Psoas muscle (tissue), 8 donors: ENCODE results near the gene FNDC3B. TPM values are rescaled to one million over a fixed set of nuclear protein-coding genes. Genes with fewer than 3 reads are reported as not detected.
A peak's percentile ranks its signal among the peaks of the same experiment; 100 is the strongest.

ENCODE experiments used
- ATAC-seq, 4 donors: fragments of 200-7000 bp; cut with Tn5 transposase; one replicate each; pipeline ENCODE4 v1.9.1; 2020; ENCODE audit warnings: moderate library complexity in 3 of 4, mild to moderate bottlenecking in 2 of 4
- DNase-seq, 2 donors: peaks; one replicate each; pipeline ENCODE4 v3.0.0-alpha.2; 2020
- H3K27ac ChIP-seq: fragments of 200-600 bp; one replicate; pipeline ENCODE4 v1.8.0; 2022
- H3K27me3 ChIP-seq, 3 donors: fragments of 200-600 bp in 1 of 3; one replicate each; pipeline versions ENCODE4 v1.6.1 to v1.8.0; 2013 to 2022; ENCODE audit warnings: low read length in 2 of 3, mild to moderate bottlenecking in 2 of 3, moderate library complexity in 1 of 3; ENCODE audit not compliant: insufficient read depth in 3 of 3
- H3K36me3 ChIP-seq, 2 donors: fragments of 200-600 bp in 1 of 2; one replicate each; pipeline versions ENCODE4 v1.6.1 to v1.8.0; 2013 to 2022; ENCODE audit warnings: low read depth in 1 of 2, mild to moderate bottlenecking in 1 of 2, moderate library complexity in 1 of 2; ENCODE audit not compliant: insufficient read depth in 1 of 2
- H3K4me1 ChIP-seq: fragments of 200-600 bp; one replicate; pipeline ENCODE4 v1.8.0; 2022
- H3K4me3 ChIP-seq: fragments of 200-600 bp; one replicate; pipeline ENCODE4 v1.8.0; 2022; ENCODE audit warnings: mild to moderate bottlenecking
- H3K9me3 ChIP-seq: fragments of 200-600 bp; one replicate; pipeline ENCODE4 v1.8.0; 2022
- CTCF ChIP-seq: fragments of 200-600 bp; IDR thresholded peaks from one replicate; pipeline ENCODE4 v1.8.0; 2022; ENCODE audit warnings: antibody characterized with exemption
- WGBS, 3 donors: extraction: QIAGEN DNeasy Blood & Tissue Kit; methylation state at CpG; one replicate each; pipeline versions ENCODE4 v1.1.6 to v1.1.7; 2013; 5-methylcytosine and 5-hydroxymethylcytosine counted together
- intact Hi-C, 2 donors: fragments of 100-400 bp; cut with DNase I; formaldehyde crosslinking; loops; one replicate each; pipeline versions ENCODE4 v1.11.0 to v1.14.2; 2022
- polyA plus RNA-seq, 3 donors: library from polyadenylated mRNA; stranded (reverse); fragments of 200-250 nt; gene quantifications; one replicate each; pipeline ENCODE4 v1.2.3, GENCODE V29; 2013
- total RNA-seq, 4 donors: library from RNA; stranded (reverse); fragmentation: NEBNext Ultra II Directional in 2 of 4; extraction: Animal tissue kit (Norgen Biotek cat#: 25700) in 2 of 4; gene quantifications; one replicate each; pipeline versions ENCODE4 v1.2.1 to v1.2.4, GENCODE V29; 2021 to 2023
- donor health status: healthy with polysubstance abuse.
- donor health status: DM: no; HTN: no; CAD: no; lungs with moderate emphysema.
- donor health status: Bipolar disorder and iron deficiency.
- donor health status: healthy.
- donor health status: DM: yes; HTN: yes; CAD: no.
- donor health status: DM: no; HTN: no; CAD: no.
- donor health status: DM: no; HTN: no; CAD: no.
- donor health status: DM: yes; HTN: yes; CAD: no.

The FNDC3B gene
- total and polyA plus RNA-seq, 7 donors, result 12.4 to 133 (median 50.8) TPM

- Histone ChIP-seq H3K27me3 (no peaks in the 10 kb centered on the region), H3K36me3 (no peaks in the 10 kb centered on the region), H3K4me3 (no peak overlapping the region), H3K4me1 (peaks cover 80% of the 10 kb centered on the region), H3K27ac (no peak overlapping the region), H3K9me3 (no peaks in the 10 kb centered on the region)
- DNase-seq (no peak), ATAC-seq (no peak)
- intact Hi-C loops, result no loop called here
- TF ChIP-seq CTCF, result no peak
- 76 to 91% (median 80%) methylated on average over 4 of the region's 4 CpGs for WGBS, 3 donors
These were observed 33.2 kb downstream of the FNDC3B start for GRCh38 chr3:172072543-172072942.

- Histone ChIP-seq H3K27ac (no peak overlapping the region), H3K36me3 (no peaks in the 10 kb centered on the region), H3K4me3 (no peak overlapping the region), H3K4me1 (peaks cover 75% of the 10 kb centered on the region), H3K9me3 (no peaks in the 10 kb centered on the region), H3K27me3 (no peaks in the 10 kb centered on the region)
- no peak for DNase-seq
- no peak for ATAC-seq
- TF ChIP-seq CTCF, result no peak
- intact Hi-C loops, result no loop called here
- 88 to 94% (median 92%) methylated on average over 5 of the region's 5 CpGs for WGBS, 3 donors
These were observed 34.0 kb downstream of the FNDC3B start for GRCh38 chr3:172073262-172073915.

GRCh38 chr3:172074032-172074431 is 34.7 kb downstream of the FNDC3B start:
- peak in 1 of 4 donors; percentile 5 for ATAC-seq
- H3K36me3 ChIP-seq, result no peaks in the 10 kb centered on the region
- intact Hi-C loops, result no loop called here
- H3K4me1 ChIP-seq, result peaks cover 73% of the 10 kb centered on the region
- no peak for DNase-seq
- no peaks in the 10 kb centered on the region for H3K27me3 ChIP-seq
- no peaks in the 10 kb centered on the region for H3K9me3 ChIP-seq
- 91 to 92% (median 92%) methylated on average over 2 of the region's 2 CpGs for WGBS, 3 donors
- no peak overlapping the region for H3K4me3 ChIP-seq
- no peak for TF ChIP-seq CTCF
- peak overlapping the region; percentile 37 for H3K27ac ChIP-seq

GRCh38 chr3:172074586-172074985 is 35.2 kb downstream of the FNDC3B start:
- ATAC-seq (peak; percentile 72 to 83 (median 74)), DNase-seq (peak; percentile 28 to 64)
- peak overlapping the region; percentile 37 for H3K27ac ChIP-seq
- H3K27me3 ChIP-seq, result no peaks in the 10 kb centered on the region
- TF ChIP-seq CTCF, result no peak
- peaks cover 67% of the 10 kb centered on the region for H3K4me1 ChIP-seq
- no peaks in the 10 kb centered on the region for H3K9me3 ChIP-seq
- H3K36me3 ChIP-seq, result no peaks in the 10 kb centered on the region
- intact Hi-C loops, result no loop called here
- H3K4me3 ChIP-seq, result no peak overlapping the region
- WGBS, 3 donors, result 11 to 15% (median 12%) methylated on average over 4 of the region's 4 CpGs

- no peaks in the 10 kb centered on the region for H3K27me3 ChIP-seq
- TF ChIP-seq CTCF, result no peak
- H3K36me3 ChIP-seq, result no peaks in the 10 kb centered on the region
- ATAC-seq (peak; percentile 36 to 62 (median 46)), DNase-seq (no peak)
- WGBS, 3 donors, result 75 to 93% (median 81%) methylated on average over 2 of the region's 2 CpGs
- no peak overlapping the region for H3K4me3 ChIP-seq
- intact Hi-C loops, result no loop called here
- H3K27ac ChIP-seq, result no peak overlapping the region
- H3K4me1 ChIP-seq, result peaks cover 63% of the 10 kb centered on the region
- no peaks in the 10 kb centered on the region for H3K9me3 ChIP-seq
These were observed 36.8 kb downstream of the FNDC3B start for GRCh38 chr3:172076212-172076611.
